GM21526 (cell line): Measurements from ENCODE around the gene PDK2.
"Not testable (repeated sequence)": the region's sequence is repeated elsewhere in the genome, so short reads cannot be mapped to it uniquely, and the experiment has no call there.

Experiments
- ATAC-seq: cut with Tn5 transposase; IDR thresholded peaks from one replicate; pipeline ENCODE4 v1.9.1; 2021; ENCODE audit warnings: moderate library complexity; ENCODE audit not compliant: unreplicated experiment, low FRiP score

PDK2 gene

GRCh38 chr17:50057521-50057991 is 37.6 kb upstream of the PDK2 start:
- ATAC-seq, result no peak

GRCh38 chr17:50058296-50058953 is 36.7 kb upstream of the PDK2 start:
- ATAC-seq, result no peak

GRCh38 chr17:50059256-50059655 is 35.9 kb upstream of the PDK2 start:
- no peak for ATAC-seq

- no peak for ATAC-seq
These were observed 35.3 kb upstream of the PDK2 start for GRCh38 chr17:50059759-50060273.

GRCh38 chr17:50060951-50061712 is 34.0 kb upstream of the PDK2 start:
- no peak for ATAC-seq

- not testable (repeated sequence) for ATAC-seq
These were observed 33.5 kb upstream of the PDK2 start for GRCh38 chr17:50061713-50062045.

- ATAC-seq, result no peak
These were observed 32.6 kb upstream of the PDK2 start for GRCh38 chr17:50062293-50063243.

- no peak for ATAC-seq
These were observed 31.4 kb upstream of the PDK2 start for GRCh38 chr17:50063561-50064252.

- ATAC-seq, result no peak
These were observed 30.7 kb upstream of the PDK2 start for GRCh38 chr17:50064253-50065001.

GRCh38 chr17:50065056-50065455 is 30.1 kb upstream of the PDK2 start:
- no peak for ATAC-seq

GRCh38 chr17:50066995-50067394 is 28.2 kb upstream of the PDK2 start:
- no peak for ATAC-seq

GRCh38 chr17:50067996-50068395 is 27.2 kb upstream of the PDK2 start:
- no peak for ATAC-seq

GRCh38 chr17:50070908-50071680 is 24.1 kb upstream of the PDK2 start:
- no peak for ATAC-seq

- ATAC-seq, result no peak
These were observed 23.5 kb upstream of the PDK2 start for GRCh38 chr17:50071692-50072091.

GRCh38 chr17:50072130-50072529 is 23.0 kb upstream of the PDK2 start:
- no peak for ATAC-seq

- no peak for ATAC-seq
These were observed 22.2 kb upstream of the PDK2 start for GRCh38 chr17:50072925-50073324.

GRCh38 chr17:50074227-50074626 is 20.9 kb upstream of the PDK2 start:
- no peak for ATAC-seq

- no peak for ATAC-seq
These were observed 19.6 kb upstream of the PDK2 start for GRCh38 chr17:50075446-50076032.
